ENCODE results near the gene MARF1. TPM values are rescaled to one million over a fixed set of nuclear protein-coding genes. Genes with fewer than 3 reads are reported as not detected.
A peak's percentile ranks its signal among the peaks of the same experiment; 100 is the strongest.
"Not testable (repeated sequence)": the region's sequence is repeated elsewhere in the genome, so short reads cannot be mapped to it uniquely, and the experiment has no call there.

The MARF1 gene
- total RNA-seq, 1 donor from 2014 or later = 52.7 TPM

- no peak overlapping the region for H3K4me3 Mint-ChIP-seq
- peak overlapping the region; percentile 78 for H3K27ac Mint-ChIP-seq (ENCODE audit: unreplicated experiment)
- H3K36me3 Mint-ChIP-seq (ENCODE audit: low read depth) = peaks cover 44% of the 10 kb centered on the region
- no peaks in the 10 kb centered on the region for H3K27me3 Mint-ChIP-seq (ENCODE audit: low read depth)
- TF ChIP-seq CTCF (conservative IDR thresholded peaks at IDR 0.05) = no peak
- DNase-seq (ENCODE audit: low read depth, low spot score) = no peak
- no peaks in the 10 kb centered on the region for H3K4me1 Mint-ChIP-seq
- H3K9me3 Mint-ChIP-seq = peaks cover 13% of the 10 kb centered on the region
These were observed 61.7 kb downstream of the MARF1 start for GRCh38 chr16:15581127-15581815.

GRCh38 chr16:15578824-15579223, 64.1 kb downstream of the MARF1 start:
- Mint-ChIP-seq H3K4me3 (no peak overlapping the region), H3K4me1 (no peaks in the 10 kb centered on the region), H3K27ac (ENCODE audit: unreplicated experiment) (no peak overlapping the region), H3K27me3 (ENCODE audit: low read depth) (no peaks in the 10 kb centered on the region), H3K36me3 (ENCODE audit: low read depth) (peaks cover 27% of the 10 kb centered on the region), H3K9me3 (peaks cover 3% of the 10 kb centered on the region)
- TF ChIP-seq CTCF (conservative IDR thresholded peaks at IDR 0.05) = no peak
- DNase-seq (ENCODE audit: low read depth, low spot score) = no peak

- H3K27me3 Mint-ChIP-seq (ENCODE audit: low read depth) = no peaks in the 10 kb centered on the region
- no peak for DNase-seq (ENCODE audit: low read depth, low spot score)
- peaks cover 3% of the 10 kb centered on the region for H3K9me3 Mint-ChIP-seq
- H3K36me3 Mint-ChIP-seq (ENCODE audit: low read depth) = peaks cover 18% of the 10 kb centered on the region
- H3K4me3 Mint-ChIP-seq = no peak overlapping the region
- H3K27ac Mint-ChIP-seq (ENCODE audit: unreplicated experiment) = no peak overlapping the region
- no peak for TF ChIP-seq CTCF (conservative IDR thresholded peaks at IDR 0.05)
- no peaks in the 10 kb centered on the region for H3K4me1 Mint-ChIP-seq
These were observed 65.7 kb downstream of the MARF1 start for GRCh38 chr16:15576960-15577958.

- Mint-ChIP-seq H3K36me3 (ENCODE audit: low read depth) (peaks cover 16% of the 10 kb centered on the region), H3K27me3 (ENCODE audit: low read depth) (no peaks in the 10 kb centered on the region), H3K4me1 (no peaks in the 10 kb centered on the region), H3K9me3 (peaks cover 3% of the 10 kb centered on the region), H3K4me3 (no peak overlapping the region), H3K27ac (ENCODE audit: unreplicated experiment) (no peak overlapping the region)
- no peak for TF ChIP-seq CTCF (conservative IDR thresholded peaks at IDR 0.05)
- no peak for DNase-seq (ENCODE audit: low read depth, low spot score)
These were observed 67.5 kb downstream of the MARF1 start for GRCh38 chr16:15575293-15576049.

GRCh38 chr16:15574614-15574948, 68.4 kb downstream of the MARF1 start:
- Mint-ChIP-seq H3K4me3 (no peak overlapping the region), H3K4me1 (no peaks in the 10 kb centered on the region), H3K27me3 (ENCODE audit: low read depth) (no peaks in the 10 kb centered on the region), H3K27ac (ENCODE audit: unreplicated experiment) (no peak overlapping the region), H3K36me3 (ENCODE audit: low read depth) (peaks cover 16% of the 10 kb centered on the region), H3K9me3 (peaks cover 3% of the 10 kb centered on the region)
- TF ChIP-seq CTCF (conservative IDR thresholded peaks at IDR 0.05) = no peak
- DNase-seq (ENCODE audit: low read depth, low spot score) = no peak

- not testable (repeated sequence) for H3K27me3 Mint-ChIP-seq (ENCODE audit: low read depth); DNase-seq (ENCODE audit: low read depth, low spot score); H3K9me3 Mint-ChIP-seq; H3K4me1 Mint-ChIP-seq; H3K4me3 Mint-ChIP-seq; H3K27ac Mint-ChIP-seq (ENCODE audit: unreplicated experiment)
- H3K36me3 Mint-ChIP-seq (ENCODE audit: low read depth) = peaks cover 20% of the 10 kb centered on the region
These were observed 68.9 kb downstream of the MARF1 start for GRCh38 chr16:15573896-15574613.
